ENCODE data around the gene RPS21. TPM values are rescaled to one million over a fixed set of nuclear protein-coding genes. Genes with fewer than 3 reads are reported as not detected.

Gene RPS21
- total and polyA plus RNA-seq, 11 donors: 434 to 3,051 (median 712) TPM

- 72 to 80% (median 77%) methylated on average over 22 to 35 of the region's 35 CpGs for whole genome bisulfite sequencing, 4 donors
- H3K36me3 ChIP-seq: peaks cover 0 to 34% (median 10%) of the 10 kb centered on the region in 9 donors
- H3K27ac ChIP-seq: peak overlapping the region in 10 of 12 donors; percentile 6 to 72 (median 22)
- intact Hi-C loops (cut with DNase I): no loop called here
- ATAC-seq: peak in 3 of 4 donors; percentile 4 to 70 (median 8)
- H3K4me1 ChIP-seq: no peaks in the 10 kb centered on the region
- no peak for TF ChIP-seq CTCF (IDR thresholded peaks at IDR 0.05)
- TF ChIP-seq POLR2A (IDR thresholded peaks at IDR 0.05): no peak
- DNase-seq: no peak
- no peaks in the 10 kb centered on the region for H3K9me3 ChIP-seq
- H3K27me3 ChIP-seq: no peaks in the 10 kb centered on the region
- no peak overlapping the region for H3K4me3 ChIP-seq
These were observed 9.7 kb downstream of the RPS21 start for GRCh38 chr20:62396367-62397239.

GRCh38 chr20:62398120-62398821 lies 11.4 kb downstream of the RPS21 start:
- 92 to 98% (median 93%) methylated on average over 17 to 19 of the region's 19 CpGs for WGBS, 4 donors
- intact Hi-C loops (cut with DNase I): no loop called here
- DNase-seq (no peak), ATAC-seq (no peak)
- Histone ChIP-seq H3K27me3 (no peaks in the 10 kb centered on the region), H3K4me3 (no peak overlapping the region), H3K36me3 (peaks cover 0 to 27% (median 5%) of the 10 kb centered on the region in 9 donors), H3K27ac (no peak overlapping the region), H3K9me3 (no peaks in the 10 kb centered on the region), H3K4me1 (no peaks in the 10 kb centered on the region)
- no peak for TF ChIP-seq CTCF (IDR thresholded peaks at IDR 0.05)
- no peak for TF ChIP-seq POLR2A (IDR thresholded peaks at IDR 0.05)

- 79 to 89% (median 85%) methylated on average over 7 of the region's 7 CpGs for WGBS, 4 donors
- H3K4me1 ChIP-seq: peaks cover 0 to under 1% (median 0%) of the 10 kb centered on the region in 12 donors
- intact Hi-C loops (cut with DNase I): loop anchor here in 4 of 10 donors (5.0 to 10.0 kb wide), 5 partner anchors 98 to 395 kb away; partner anchors contain the start of genes ADRM1 (in 2 of the 4) and MRGBP (in 1 of the 4)
These were observed 13.1 kb downstream of the RPS21 start for GRCh38 chr20:62400021-62400420.

More at GRCh38 chr20:62400021-62400420, 13.1 kb downstream of the RPS21 start:
- DNase-seq: no peak
- H3K36me3 ChIP-seq: peaks cover 0 to 9% (median 0%) of the 10 kb centered on the region in 9 donors
- H3K27me3 ChIP-seq: no peaks in the 10 kb centered on the region
- H3K27ac ChIP-seq: no peak overlapping the region
- H3K9me3 ChIP-seq: no peaks in the 10 kb centered on the region
- no peak overlapping the region for H3K4me3 ChIP-seq
- TF ChIP-seq CTCF (IDR thresholded peaks at IDR 0.05) (no peak), POLR2A (IDR thresholded peaks at IDR 0.05) (no peak)
- no peak for ATAC-seq

Measured in heart left ventricle (tissue), 16 donors.